NCI-H748 (cell line): ENCODE measurements around the gene JDP2.

ENCODE experiments used
- DNase-seq: peaks from one replicate; lab custom pipeline; 2025; ENCODE audit not compliant: unreplicated experiment; lab: John Stamatoyannopoulos, UW

Gene JDP2

GRCh38 chr14:75435473-75435872, 7.7 kb downstream of the JDP2 start:
- no peak for DNase-seq

DNA sequence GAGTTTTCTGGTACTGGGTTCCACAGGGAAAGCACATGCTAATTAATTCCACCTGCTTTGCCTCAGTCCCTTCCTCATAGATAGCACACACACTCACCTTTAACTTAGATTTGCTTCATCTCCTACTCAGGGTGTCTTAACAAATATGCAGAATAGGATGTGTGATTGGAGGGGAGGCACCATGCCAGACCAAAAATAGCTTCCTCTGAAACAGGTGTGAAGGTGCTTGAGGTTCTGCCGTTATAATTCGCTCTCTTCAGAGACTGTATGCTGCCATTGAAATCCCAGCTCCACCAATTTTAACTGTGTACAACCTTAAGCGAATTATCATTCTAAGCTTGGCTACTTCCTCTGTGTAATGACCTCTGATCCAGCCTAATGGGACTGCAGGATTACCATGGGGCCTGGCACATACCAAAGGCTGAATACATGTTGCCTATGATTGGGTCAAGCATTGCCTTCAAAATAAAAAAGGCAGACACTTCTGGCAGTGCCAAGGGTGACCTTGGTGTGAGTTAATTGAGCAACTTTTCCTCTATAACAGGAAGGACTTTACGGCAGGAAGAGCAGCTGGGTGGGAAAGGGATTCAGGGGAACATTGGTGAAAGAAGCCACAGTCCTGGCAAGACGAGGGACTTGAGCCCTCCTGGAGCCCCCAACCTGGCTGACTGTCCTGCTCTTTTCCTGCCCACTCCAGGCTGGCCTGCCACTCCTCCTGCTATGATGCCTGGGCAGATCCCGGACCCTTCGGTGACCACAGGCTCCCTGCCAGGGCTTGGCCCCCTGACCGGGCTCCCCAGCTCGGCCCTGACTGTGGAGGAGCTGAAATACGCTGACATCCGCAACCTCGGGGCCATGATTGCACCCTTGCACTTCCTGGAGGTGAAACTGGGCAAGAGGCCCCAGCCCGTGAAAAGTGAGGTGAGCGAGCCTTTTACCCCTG, 9.7 kb downstream of the JDP2 start:
- DNase-seq, result no peak

- no peak for DNase-seq
Measured at GRCh38 chr14:75438486-75439080, 10.8 kb downstream of the JDP2 start.

DNA sequence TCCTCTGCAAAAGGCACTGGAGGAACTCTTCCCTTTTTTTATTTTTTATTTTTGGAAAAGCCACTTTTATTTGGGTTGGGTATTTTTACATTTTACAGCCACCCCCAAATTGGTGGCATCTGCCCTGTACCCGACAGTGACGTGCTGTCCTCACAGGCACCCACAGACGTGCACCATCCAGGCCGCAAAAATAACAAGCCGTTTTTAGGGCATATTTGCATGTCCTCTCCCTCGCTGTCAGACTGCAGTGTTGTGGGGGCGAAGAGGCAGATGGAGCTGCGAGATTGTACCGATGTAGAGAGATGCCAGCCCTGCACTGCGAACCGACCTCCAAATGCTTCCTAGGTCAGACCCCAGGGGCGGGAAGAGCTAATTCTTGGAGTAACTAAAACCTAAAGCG, 12.2 kb downstream of the JDP2 start:
- DNase-seq, result no peak

- DNase-seq, result no peak
Measured at GRCh38 chr14:75440733-75441477, 13.1 kb downstream of the JDP2 start.

DNA sequence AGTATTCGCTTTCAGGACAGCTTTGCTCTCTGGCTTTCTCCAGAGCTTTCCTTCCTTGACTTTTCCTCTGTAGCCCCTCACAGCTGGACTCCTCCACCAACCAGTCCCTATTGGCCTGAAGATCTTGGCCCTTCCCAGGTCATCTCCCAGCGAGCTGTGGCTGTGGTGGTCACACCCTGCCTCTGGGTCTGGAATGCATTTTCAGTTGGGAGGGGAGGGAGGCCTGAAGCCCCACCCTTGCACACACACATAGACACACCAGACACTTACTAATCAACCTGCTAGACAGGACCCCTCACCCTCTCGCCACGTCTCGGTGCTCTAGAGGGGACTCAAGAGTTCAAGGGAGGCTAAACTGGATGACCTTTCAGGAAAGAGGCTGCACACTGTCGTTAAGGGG, 13.9 kb downstream of the JDP2 start:
- no peak for DNase-seq

DNA sequence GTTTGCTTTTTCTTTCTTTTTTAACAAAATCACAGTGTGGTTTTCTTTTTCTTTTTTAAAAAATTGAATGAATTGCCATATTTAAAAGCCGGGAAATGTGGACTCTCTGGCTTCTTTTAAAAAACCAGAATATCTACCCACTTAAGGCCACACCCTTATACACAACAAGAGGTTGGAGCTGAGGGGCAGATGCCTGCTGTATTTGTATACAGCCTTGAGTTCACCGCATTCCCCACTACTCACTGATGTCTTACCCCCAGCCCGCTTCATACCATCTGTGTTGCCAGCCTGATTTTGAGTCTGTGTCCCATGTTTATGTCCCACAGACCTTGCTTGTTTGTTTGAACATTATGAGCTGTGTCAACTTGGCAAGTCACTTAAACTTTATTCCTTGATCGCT, 14.3 kb downstream of the JDP2 start:
- DNase-seq, result no peak

GRCh38 chr14:75442642-75443041, 14.8 kb downstream of the JDP2 start:
- no peak for DNase-seq

GRCh38 chr14:75443203-75443969, 15.6 kb downstream of the JDP2 start:
- DNase-seq, result no peak

- no peak for DNase-seq
Measured at GRCh38 chr14:75445236-75445635, 17.4 kb downstream of the JDP2 start.

DNA sequence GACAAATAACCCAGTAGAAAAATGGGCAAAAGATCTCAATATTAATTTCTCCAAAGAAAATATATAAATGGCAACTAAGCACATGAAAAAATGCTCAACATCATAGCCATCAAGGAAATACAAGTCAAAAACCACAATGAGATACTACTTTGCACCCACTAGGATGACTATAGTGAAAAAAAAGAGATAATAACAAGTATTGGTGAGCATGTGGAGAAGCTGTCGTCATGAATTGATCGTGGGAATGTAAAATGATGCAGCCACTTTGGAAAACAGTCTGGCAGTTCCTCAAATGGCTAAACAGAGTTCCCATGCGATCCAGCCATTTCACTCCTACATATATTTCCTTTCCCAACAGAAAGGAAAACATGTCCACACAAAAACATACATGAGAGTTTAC, 18.1 kb downstream of the JDP2 start:
- DNase-seq, result no peak

- DNase-seq, result no peak
Measured at GRCh38 chr14:75446447-75446846, 18.6 kb downstream of the JDP2 start.

GRCh38 chr14:75448209-75448608, 20.4 kb downstream of the JDP2 start:
- DNase-seq, result no peak

GRCh38 chr14:75449036-75449435, 21.2 kb downstream of the JDP2 start:
- DNase-seq, result no peak

GRCh38 chr14:75449696-75450095, 21.9 kb downstream of the JDP2 start:
- no peak for DNase-seq

DNA sequence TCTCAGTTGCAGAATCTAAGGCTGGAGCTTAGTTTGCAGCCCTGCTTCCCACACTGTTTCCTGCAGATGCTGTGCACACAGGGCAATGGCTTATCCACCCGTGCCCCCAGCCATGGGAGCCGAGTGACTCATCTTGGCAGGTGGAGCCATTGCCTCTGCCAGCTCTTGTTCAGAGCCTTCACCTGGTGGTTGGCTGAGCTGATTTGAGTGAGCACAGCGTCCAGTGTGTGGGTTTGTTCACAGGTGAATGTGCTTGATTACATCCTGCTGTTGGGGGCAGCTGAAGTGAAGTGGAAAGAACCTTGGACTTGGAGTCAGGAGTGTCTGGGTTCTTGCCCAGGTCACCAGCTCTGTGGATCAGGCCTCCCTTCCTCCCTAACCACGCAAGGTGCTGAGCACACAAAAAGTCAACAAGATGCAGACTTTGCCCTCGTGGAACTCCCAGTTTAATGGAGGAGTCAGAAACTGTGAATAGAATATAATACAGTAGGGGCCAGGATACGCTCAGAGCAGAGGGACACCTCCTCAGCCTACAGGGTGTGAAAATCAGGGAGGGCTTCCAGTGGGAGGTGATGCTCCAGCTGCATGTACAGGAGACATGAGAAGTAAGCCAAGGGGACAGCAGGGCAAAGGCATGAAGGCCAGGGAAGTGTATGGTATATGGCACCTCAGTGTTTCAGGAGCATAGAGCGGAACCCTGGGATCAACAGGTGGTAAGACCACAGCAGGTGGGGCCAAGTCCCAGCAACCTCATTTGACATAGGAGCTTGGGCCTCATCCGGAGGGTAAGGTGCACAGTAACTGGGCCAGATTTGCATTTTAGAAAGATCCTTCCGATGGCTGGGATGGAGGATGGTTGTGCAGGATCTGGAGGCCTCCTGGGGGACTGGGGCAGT, 22.8 kb downstream of the JDP2 start:
- no peak for DNase-seq

GRCh38 chr14:75452324-75452723, 24.5 kb downstream of the JDP2 start:
- DNase-seq, result no peak

DNA sequence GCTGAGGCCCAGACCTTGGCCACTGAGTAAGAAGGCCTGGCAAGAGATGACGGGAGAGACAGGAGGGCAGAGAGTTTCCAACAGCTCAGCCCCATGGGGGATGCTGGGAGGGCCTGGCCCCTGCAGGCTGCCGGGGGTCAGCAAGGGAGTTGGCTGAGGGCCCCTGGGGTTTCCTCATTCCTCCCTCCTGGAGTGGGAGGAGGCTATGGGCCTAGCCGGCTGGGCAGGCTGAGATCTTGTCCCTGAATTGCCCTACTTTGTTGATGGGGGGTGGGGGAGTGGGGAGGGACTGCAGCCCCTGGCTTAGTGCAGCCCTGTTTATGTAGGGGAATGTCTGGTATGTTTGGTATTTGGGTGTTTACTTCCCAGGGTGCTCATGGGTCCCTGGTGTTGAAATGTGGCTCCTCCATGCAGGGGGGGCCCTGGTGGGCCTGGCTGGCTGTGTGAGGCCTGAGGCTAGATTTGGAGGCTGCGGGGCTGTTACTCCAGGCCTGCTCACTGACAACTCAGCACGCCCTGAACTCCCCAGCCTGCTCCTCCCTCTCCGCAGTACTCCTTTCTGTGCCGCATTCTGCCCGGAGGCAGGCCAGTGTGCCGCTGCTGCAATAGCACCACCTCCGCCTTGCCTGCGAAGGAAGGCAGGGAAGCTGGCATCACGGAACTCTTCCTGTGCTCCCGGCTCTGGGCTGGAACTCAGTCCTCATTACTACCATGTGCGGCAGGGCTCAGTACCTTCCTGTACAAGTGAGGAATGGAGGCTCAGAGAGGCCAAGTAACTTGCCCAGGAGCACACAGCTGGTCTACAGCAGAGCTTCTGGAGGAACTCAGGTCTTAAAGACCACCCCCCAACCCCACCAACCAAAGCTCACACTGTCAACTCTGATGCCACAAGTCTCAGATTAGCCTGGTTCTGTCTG, 25.3 kb downstream of the JDP2 start:
- no peak for DNase-seq

- DNase-seq, result no peak
Measured at GRCh38 chr14:75453817-75454434, 26.1 kb downstream of the JDP2 start.
